Prostate gland (tissue), 2 donors: ENCODE data around the gene LRRC63. TPM values are rescaled to one million over a fixed set of nuclear protein-coding genes. Genes with fewer than 3 reads are reported as not detected.

Experiments used
- DNase-seq: peaks from one replicate; pipeline ENCODE4 v3.0.0-alpha.2; 2019; ENCODE audit warnings: low spot score
- H3K27ac ChIP-seq, 2 donors: fragments of 200-600 bp; sonication (generic); 2 replicates each; pipeline ENCODE4 v1.5.1; 2017 to 2019
- H3K27me3 ChIP-seq: fragments of 200-600 bp; sonication (generic); replicated peaks from 2 replicates; pipeline ENCODE4 v1.5.1; 2019; ENCODE audit not compliant: insufficient read depth
- H3K36me3 ChIP-seq, 2 donors: fragments of 200-600 bp; sonication (generic); 1 replicate in 1 of 2; 2 replicates in 1 of 2; pipeline versions ENCODE4 v1.5.1 to v1.8.1; 2017 to 2019
- H3K4me1 ChIP-seq: fragments of 200-600 bp; sonication (generic); replicated peaks from 2 replicates; pipeline ENCODE4 v1.5.1; 2019
- H3K4me3 ChIP-seq, 2 donors: fragments of 200-600 bp; sonication (generic); 2 replicates each; pipeline ENCODE4 v1.5.1; 2017 to 2019
- H3K9me3 ChIP-seq: fragments of 200-600 bp; sonication (generic); 2 replicates; pipeline ENCODE4 v1.5.1; 2017
- CTCF ChIP-seq, 4 experiments: fragments of 200-600 bp in 2 of 4; fragments of 450-650 bp in 2 of 4; sonication (generic) in 2 of 4; IDR thresholded peaks; 1 replicate in 3 of 4; 2 replicates in 1 of 4; pipeline ENCODE4 v1.5.1; 2016 to 2019; ENCODE audit warnings: antibody characterized with exemption in 4 of 4, mild to moderate bottlenecking in 2 of 4, moderate library complexity in 2 of 4
- POLR2A ChIP-seq: fragments of 450-650 bp; IDR thresholded peaks from one replicate; pipeline ENCODE4 v1.6.1; 2016; ENCODE audit warnings: antibody characterized with exemption, mild to moderate bottlenecking
- POLR2AphosphoS5 ChIP-seq: sonication (generic); formaldehyde crosslinking; IDR thresholded peaks from one replicate; pipeline ENCODE4 v1.6.1; 2017; ENCODE audit warnings: antibody characterized with exemption
- WGBS: methylation state at CpG from one replicate; pipeline ENCODE4 v1.1.5; 2018; 5-methylcytosine and 5-hydroxymethylcytosine counted together
- intact Hi-C: fragments of 100-400 bp; cut with DNase I; formaldehyde crosslinking; loops from one replicate; pipeline ENCODE4 v1.14.2; 2022
- total RNA-seq, 2 donors: library from RNA; depleted of rRNA; stranded (reverse); fragments of >200 nt; gene quantifications; one replicate each; pipeline ENCODE4 v1.1.0, GENCODE V29; 2016

Gene LRRC63
- total RNA-seq, 2 donors from 2014 or later = 1.0 to 1.7 TPM

GRCh38 chr13:46303742-46304385 is 92.1 kb downstream of the LRRC63 start:
- Histone ChIP-seq H3K4me1 (no peaks in the 10 kb centered on the region), H3K27ac (no peak overlapping the region), H3K9me3 (no peaks in the 10 kb centered on the region), H3K4me3 (no peak overlapping the region), H3K36me3 (no peaks in the 10 kb centered on the region), H3K27me3 (no peaks in the 10 kb centered on the region)
- TF ChIP-seq POLR2AphosphoS5 = no peak
- no peak for TF ChIP-seq POLR2A
- no peak for TF ChIP-seq CTCF (IDR thresholded peaks at IDR 0.05)
- intact Hi-C loops = no loop called here
- DNase-seq = no peak
- WGBS = 51% methylated on average over 7 of the region's 7 CpGs

GRCh38 chr13:46304546-46304945 is 92.8 kb downstream of the LRRC63 start:
- H3K27me3 ChIP-seq = no peaks in the 10 kb centered on the region
- 72% methylated on average over 3 of the region's 3 CpGs for WGBS
- no peaks in the 10 kb centered on the region for H3K9me3 ChIP-seq
- intact Hi-C loops = no loop called here
- H3K27ac ChIP-seq = no peak overlapping the region
- no peaks in the 10 kb centered on the region for H3K36me3 ChIP-seq
- no peaks in the 10 kb centered on the region for H3K4me1 ChIP-seq
- H3K4me3 ChIP-seq = no peak overlapping the region
- TF ChIP-seq POLR2AphosphoS5 = no peak
- TF ChIP-seq CTCF (IDR thresholded peaks at IDR 0.05) = no peak
- no peak for TF ChIP-seq POLR2A
- no peak for DNase-seq

GRCh38 chr13:46307554-46307953 is 95.8 kb downstream of the LRRC63 start:
- H3K4me3 ChIP-seq = no peak overlapping the region
- H3K27me3 ChIP-seq = no peaks in the 10 kb centered on the region
- H3K9me3 ChIP-seq = no peaks in the 10 kb centered on the region
- H3K36me3 ChIP-seq = no peaks in the 10 kb centered on the region
- no peaks in the 10 kb centered on the region for H3K4me1 ChIP-seq
- no peak for TF ChIP-seq POLR2A
- no peak for TF ChIP-seq POLR2AphosphoS5
- TF ChIP-seq CTCF (IDR thresholded peaks at IDR 0.05) = no peak
- no peak overlapping the region for H3K27ac ChIP-seq
- DNase-seq = no peak
- intact Hi-C loops = no loop called here
- 86% methylated on average over 1 of the region's 1 CpG for WGBS

GRCh38 chr13:46310066-46310465 is 98.3 kb downstream of the LRRC63 start:
- no peak overlapping the region for H3K4me3 ChIP-seq
- no peaks in the 10 kb centered on the region for H3K27me3 ChIP-seq
- WGBS = 85% methylated on average over 1 of the region's 1 CpG

More at GRCh38 chr13:46310066-46310465, 98.3 kb downstream of the LRRC63 start:
- Histone ChIP-seq H3K4me1 (no peaks in the 10 kb centered on the region), H3K9me3 (no peaks in the 10 kb centered on the region), H3K27ac (no peak overlapping the region), H3K36me3 (no peaks in the 10 kb centered on the region)
- no peak for DNase-seq
- TF ChIP-seq CTCF (IDR thresholded peaks at IDR 0.05) (no peak), POLR2A (no peak), POLR2AphosphoS5 (no peak)
- intact Hi-C loops = no loop called here
